IMR-90 (cell line): Measurements from ENCODE around the gene SAMM50. TPM values are rescaled to one million over a fixed set of nuclear protein-coding genes. Genes with fewer than 3 reads are reported as not detected.
A peak's percentile ranks its signal among the peaks of the same experiment; 100 is the strongest.

Source experiments
- ATAC-seq: fragments of 200-7000 bp; cut with Tn5 transposase; 2 replicates; pipeline ENCODE4 v1.9.1; 2020; ENCODE audit warnings: low read depth, mild to moderate bottlenecking, moderate library complexity
- BruUV-seq: library from RNA; stranded (reverse); fragments of 400-500 nt; replicated peaks from 2 replicates; lab custom pipeline; 2021; lab: Mats Ljungman, UMichigan
- CTCF ChIA-PET: fragments of 300-600 bp; formaldehyde crosslinking; extraction: SDS; loops from one replicate; lab custom pipeline; 2021; ENCODE audit warnings: antibody characterized with exemption; lab: Yijun Ruan, JAX
- POLR2A ChIA-PET: fragments of 300-600 bp; sonication (Branson Sonifier 250); formaldehyde crosslinking; loops from one replicate; lab custom pipeline; 2022; ENCODE audit warnings: antibody characterized with exemption; ENCODE audit not compliant: unreplicated experiment; lab: Charles Lee
- DNase-seq: peaks from one replicate; pipeline ENCODE4 v3.0.0; 2013
- H2AFZ ChIP-seq: replicated peaks from 2 replicates; pipeline ENCODE3; 2013; ENCODE audit warnings: low read length, mild to moderate bottlenecking; ENCODE audit not compliant: poor library complexity
- H2AK5ac ChIP-seq: 2 replicates; pipeline ENCODE4 v1.6.1; 2013; ENCODE audit warnings: low read depth, low read length, inconsistent platforms
- H2AK9ac ChIP-seq: replicated peaks from 2 replicates; pipeline ENCODE3; 2013; ENCODE audit warnings: mild to moderate bottlenecking, low read depth, low read length, moderate library complexity; ENCODE audit not compliant: poor library complexity
- H2BK120ac ChIP-seq: 2 replicates; pipeline ENCODE4 v1.6.1; 2013; ENCODE audit warnings: low read depth, low read length, inconsistent platforms
- H2BK15ac ChIP-seq: 3 replicates; pipeline ENCODE4 v1.6.1; 2013; ENCODE audit warnings: low read depth, low read length, inconsistent platforms
- H2BK20ac ChIP-seq: 2 replicates; pipeline ENCODE4 v1.6.1; 2013; ENCODE audit warnings: low read depth, mild to moderate bottlenecking, inconsistent platforms, low read length, moderate library complexity
- H2BK5ac ChIP-seq: 2 replicates; pipeline ENCODE4 v1.6.1; 2013; ENCODE audit warnings: mild to moderate bottlenecking, low read depth, low read length, inconsistent platforms; ENCODE audit not compliant: poor library complexity, severe bottlenecking
- H3K14ac ChIP-seq: replicated peaks from 2 replicates; pipeline ENCODE4 v1.6.1; 2013; ENCODE audit warnings: low read depth, low read length, inconsistent platforms
- H3K18ac ChIP-seq: 2 replicates; pipeline ENCODE4 v1.6.1; 2013; ENCODE audit warnings: low read depth, low read length, control low read depth
- H3K23ac ChIP-seq: 2 replicates; pipeline ENCODE4 v1.6.1; 2013; ENCODE audit warnings: low read depth, low read length, inconsistent platforms
- H3K27ac ChIP-seq: 2 replicates; pipeline ENCODE4 v1.5.1; 2013; ENCODE audit warnings: mild to moderate bottlenecking, control low read depth, low read length; ENCODE audit not compliant: insufficient read depth
- H3K27me3 ChIP-seq: 2 replicates; pipeline ENCODE4 v1.6.1; 2013; ENCODE audit warnings: low read length; ENCODE audit not compliant: control insufficient read depth, insufficient read depth
- H3K36me3 ChIP-seq: 2 replicates; pipeline ENCODE4 v1.6.1; 2013; ENCODE audit warnings: low read length, mixed read lengths; ENCODE audit not compliant: control insufficient read depth, insufficient read depth
- H3K4ac ChIP-seq: 2 replicates; pipeline ENCODE4 v1.6.1; 2013; ENCODE audit warnings: low read depth, low read length, inconsistent platforms
- H3K4me1 ChIP-seq: 2 replicates; pipeline ENCODE4 v1.6.1; 2013; ENCODE audit warnings: low read length, mixed read lengths; ENCODE audit not compliant: control insufficient read depth, insufficient read depth
- H3K4me2 ChIP-seq: 2 replicates; pipeline ENCODE4 v1.6.1; 2013; ENCODE audit warnings: low read depth, mild to moderate bottlenecking, control low read depth, low read length, moderate library complexity
- H3K4me3 ChIP-seq: 2 replicates; pipeline ENCODE4 v1.5.1; 2013; ENCODE audit warnings: low read depth, mild to moderate bottlenecking, control low read depth, low read length, moderate library complexity; ENCODE audit not compliant: insufficient read depth
- H3K56ac ChIP-seq: 2 replicates; pipeline ENCODE4 v1.6.1; 2013; ENCODE audit warnings: low read length, inconsistent platforms; ENCODE audit not compliant: insufficient read depth; ENCODE audit errors: extremely low read depth
- H3K79me1 ChIP-seq, 2 experiments: 2 replicates each; pipeline ENCODE4 v1.6.1; 2013; ENCODE audit warnings: low read length in 2 of 2, inconsistent platforms in 1 of 2, low read depth in 1 of 2
- H3K9ac ChIP-seq: 2 replicates; pipeline ENCODE4 v1.6.1; 2013; ENCODE audit warnings: low read depth, low read length, control low read depth
- H3K9me1 ChIP-seq: 2 replicates; pipeline ENCODE4 v1.6.1; 2013; ENCODE audit warnings: low read length, inconsistent platforms; ENCODE audit not compliant: insufficient read depth
- H3K9me3 ChIP-seq: 2 replicates; pipeline ENCODE4 v1.6.1; 2013; ENCODE audit warnings: low read length; ENCODE audit not compliant: control insufficient read depth, insufficient read depth
- H4K20me1 ChIP-seq: 2 replicates; pipeline ENCODE4 v1.6.1; 2013; ENCODE audit warnings: low read length, inconsistent platforms; ENCODE audit not compliant: insufficient read depth
- H4K5ac ChIP-seq: 2 replicates; pipeline ENCODE4 v1.6.1; 2013; ENCODE audit warnings: mild to moderate bottlenecking, low read depth, low read length, control low read depth
- H4K8ac ChIP-seq, 2 experiments: 2 replicates each; pipeline ENCODE4 v1.6.1; 2013; ENCODE audit warnings: low read depth in 2 of 2, low read length in 2 of 2, control low read depth in 1 of 2, inconsistent platforms in 1 of 2
- H4K91ac ChIP-seq: 2 replicates; pipeline ENCODE4 v1.6.1; 2013; ENCODE audit warnings: low read depth, low read length, inconsistent platforms; ENCODE audit not compliant: insufficient read depth
- BHLHE40 ChIP-seq: fragments of 150-350 bp; IDR thresholded peaks from 2 replicates; pipeline ENCODE4 v1.6.1; 2016; ENCODE audit warnings: mild to moderate bottlenecking, low read depth, low read length
- CHD1 ChIP-seq: IDR thresholded peaks from 2 replicates; pipeline ENCODE4 v1.6.1; 2012; ENCODE audit warnings: low read depth, low read length, improper control_type of control experiment
- ELK1 ChIP-seq: fragments of 150-350 bp; IDR thresholded peaks from 2 replicates; pipeline ENCODE4 v1.6.1; 2016; ENCODE audit warnings: low read depth, mild to moderate bottlenecking, low read length, moderate library complexity, borderline replicate concordance
- FOS ChIP-seq: fragments of 150-350 bp; IDR thresholded peaks from 2 replicates; pipeline ENCODE4 v1.6.1; 2016; ENCODE audit warnings: low read depth, low read length
- MAFK ChIP-seq: IDR thresholded peaks from 2 replicates; pipeline ENCODE4 v1.6.1; 2012; ENCODE audit warnings: low read depth, low read length, improper control_type of control experiment
- MAZ ChIP-seq: IDR thresholded peaks from 2 replicates; pipeline ENCODE4 v1.6.1; 2012; ENCODE audit warnings: low read depth, mild to moderate bottlenecking, low read length, improper control_type of control experiment, moderate library complexity, borderline replicate concordance
- MXI1 ChIP-seq: IDR thresholded peaks from 2 replicates; pipeline ENCODE4 v1.6.1; 2012; ENCODE audit warnings: low read depth, mild to moderate bottlenecking, low read length, moderate library complexity, borderline replicate concordance
- POLR2A ChIP-seq: IDR thresholded peaks from 2 replicates; pipeline ENCODE4 v1.6.1; 2012; ENCODE audit warnings: mild to moderate bottlenecking, low read depth, low read length
- SMC3 ChIP-seq: fragments of 150-350 bp; IDR thresholded peaks from 2 replicates; pipeline ENCODE4 v1.6.1; 2016; ENCODE audit warnings: low read depth, mild to moderate bottlenecking, antibody characterized with exemption, low read length, moderate library complexity
- WGBS, 2 experiments: methylation state at CpG; one replicate each; pipeline versions ENCODE4 v1.1.5 to v1.1.7; 2013; ENCODE audit warnings: missing lambda C conversion rate in 2 of 2; ENCODE audit not compliant: insufficient read length in 1 of 2; ENCODE audit errors: extremely low coverage in 2 of 2; 5-methylcytosine and 5-hydroxymethylcytosine counted together
- dilution Hi-C: fragments of 300-500 bp; cut with HindIII; formaldehyde crosslinking; loops from one replicate; pipeline ENCODE4 v1.14.3; 2018; ENCODE audit warnings: low sequenced_read_pairs; ENCODE audit not compliant: unreplicated experiment
- in situ Hi-C: fragments of 300-500 bp; cut with MboI; formaldehyde crosslinking; loops from 3 replicates; pipeline ENCODE4 v1.14.3; 2019; ENCODE audit warnings: low sequenced_read_pairs, inconsistent platforms, mixed read lengths
- intact Hi-C: fragments of 100-400 bp; cut with micrococcal nuclease; formaldehyde crosslinking; loops from 2 replicates; pipeline ENCODE4 v1.10.0; 2022
- polyA plus RNA-seq, 3 experiments: library from polyadenylated mRNA; depleted of rRNA; stranded (reverse); fragments of >200 nt; gene quantifications; 2 replicates each; pipeline ENCODE4 v1.2.3, GENCODE V29; 2012; ENCODE audit warnings: low replicate concordance in 1 of 3
- total RNA-seq: library from RNA; depleted of rRNA; stranded (reverse); fragments of >200 nt; gene quantifications from 2 replicates; pipeline ENCODE4 v1.2.3, GENCODE V29; 2012

Gene SAMM50
- total and polyA plus RNA-seq, 2 of the 4 experiments (the other 2 are of a cell fraction): 40.6 to 43.7 TPM

GRCh38 chr22:43956805-43957463, 1.7 kb downstream of the SAMM50 start:
- in situ Hi-C loops: no loop called here

More at GRCh38 chr22:43956805-43957463, 1.7 kb downstream of the SAMM50 start:
- Histone ChIP-seq H2AFZ (no peak overlapping the region), H3K9me1 (peaks cover 4% of the 10 kb centered on the region; the same call in 1 of the 2 replicates), H3K27ac (no peak overlapping the region), H3K36me3 (no peaks in the 10 kb centered on the region; the same call in 1 of the 2 replicates), H3K56ac (no peak overlapping the region), H4K20me1 (no peaks in the 10 kb centered on the region; the same call in 1 of the 2 replicates), H4K91ac (no peak overlapping the region), H3K14ac (no peak overlapping the region), H3K79me1 (peaks cover 41 to 67% of the 10 kb centered on the region in 2 experiments), H2AK9ac (no peak overlapping the region), H3K23ac (peak overlapping the region; percentile 62; the same call in 1 of the 2 replicates), H4K8ac (0 out of 4 replicates have a peak overlapping the region, but pooled peaks of 1 of the 2 experiments have one; percentile 2), H3K4me1 (peaks cover 7% of the 10 kb centered on the region), H3K4me2 (peak overlapping the region; percentile 90), H3K4ac (no peak overlapping the region), H3K9me3 (no peaks in the 10 kb centered on the region), H4K5ac (no peak overlapping the region), H2BK120ac (no peak overlapping the region), H3K9ac (no peak overlapping the region), H2BK20ac (no peak overlapping the region), H3K4me3 (no peak overlapping the region), H3K18ac (no peak overlapping the region), H2BK15ac (no peak overlapping the region), H2AK5ac (0 out of 2 replicates have a peak overlapping the region, but pooled peaks have one; percentile 8), H2BK5ac (no peak overlapping the region), H3K27me3 (no peaks in the 10 kb centered on the region)
- dilution Hi-C loops (no loop called here), intact Hi-C loops (no loop called here)
- 89% methylated on average over 3 of the region's 9 CpGs; no CpG with 5 or more reads in 1 of the 2 experiments for WGBS, 2 experiments
- BruUV-seq: no TSS peak
- ATAC-seq (no peak), DNase-seq (no peak)
- CTCF ChIA-PET: no interaction called here
- no peak for TF ChIP-seq FOS
- no peak for TF ChIP-seq SMC3
- TF ChIP-seq BHLHE40: no peak
- TF ChIP-seq MAZ: no peak
- TF ChIP-seq MXI1: no peak
- no peak for TF ChIP-seq POLR2A
- TF ChIP-seq MAFK: no peak
- TF ChIP-seq ELK1: no peak
- TF ChIP-seq CHD1: no peak
- POLR2A ChIA-PET: no interaction called here
